DND-41 (cell line): ENCODE results near the gene HEG1.
A peak's percentile ranks its signal among the peaks of the same experiment; 100 is the strongest.

Experiments used
- ATAC-seq: fragments of 200-7000 bp; cut with Tn5 transposase; 3 replicates; pipeline ENCODE4 v1.9.1; 2021; ENCODE audit warnings: low read depth; ENCODE audit not compliant: insufficient read depth
- DNase-seq: peaks from one replicate; pipeline ENCODE4 v3.0.0-alpha.2; 2020
- H2AFZ ChIP-seq: 2 replicates; pipeline ENCODE4 v1.6.0; 2012; ENCODE audit warnings: low read depth, low read length
- H3K27ac ChIP-seq: 2 replicates; pipeline ENCODE4 v1.5.1; 2012; ENCODE audit warnings: low read length, inconsistent platforms
- H3K27me3 ChIP-seq: fragments of 200-600 bp; sonication (generic); 2 replicates; pipeline ENCODE4 v1.6.0; 2012; ENCODE audit warnings: low read length, mild to moderate bottlenecking, inconsistent platforms; ENCODE audit not compliant: insufficient read depth, poor library complexity
- H3K36me3 ChIP-seq: 2 replicates; pipeline ENCODE4 v1.5.1; 2012; ENCODE audit warnings: low read length, inconsistent platforms; ENCODE audit not compliant: insufficient read depth
- H3K4me1 ChIP-seq: 2 replicates; pipeline ENCODE4 v1.5.1; 2012; ENCODE audit warnings: mild to moderate bottlenecking, low read length; ENCODE audit not compliant: insufficient read depth
- H3K4me2 ChIP-seq: 2 replicates; pipeline ENCODE4 v1.6.0; 2012; ENCODE audit warnings: mild to moderate bottlenecking, moderate library complexity, low read length, inconsistent platforms; ENCODE audit not compliant: insufficient read depth
- H3K4me3 ChIP-seq, 2 experiments: fragments of 200-600 bp in 1 of 2; shearing (Covaris generic) in 1 of 2; 2 replicates each; pipeline ENCODE4 v1.5.1; 2012 to 2016; ENCODE audit warnings: inconsistent platforms in 2 of 2, low read length in 2 of 2, mild to moderate bottlenecking in 2 of 2, low read depth in 1 of 2, moderate library complexity in 1 of 2
- H3K79me2 ChIP-seq: 2 replicates; pipeline ENCODE4 v1.6.0; 2012; ENCODE audit warnings: low read length, inconsistent platforms; ENCODE audit not compliant: insufficient read depth
- H3K9ac ChIP-seq: 2 replicates; pipeline ENCODE4 v1.6.0; 2012; ENCODE audit warnings: low read depth, mild to moderate bottlenecking, inconsistent platforms, low read length, moderate library complexity
- H3K9me3 ChIP-seq: 2 replicates; pipeline ENCODE4 v1.5.1; 2012; ENCODE audit warnings: low read length, moderate library complexity, mild to moderate bottlenecking, inconsistent platforms; ENCODE audit not compliant: insufficient read depth, severe bottlenecking
- H4K20me1 ChIP-seq: 2 replicates; pipeline ENCODE4 v1.6.0; 2012; ENCODE audit warnings: low read length; ENCODE audit not compliant: insufficient read depth
- CTCF ChIP-seq: IDR thresholded peaks from 2 replicates; pipeline ENCODE4 v1.5.1; 2012; ENCODE audit warnings: borderline replicate concordance, low read length, moderate library complexity, mild to moderate bottlenecking; ENCODE audit not compliant: poor library complexity, severe bottlenecking; ENCODE audit errors: extremely low read depth
- EZH2 ChIP-seq: IDR thresholded peaks from 3 replicates; pipeline ENCODE4 v1.6.1; 2012; ENCODE audit warnings: borderline replicate concordance, low read depth, mild to moderate bottlenecking, moderate library complexity, low read length, inconsistent platforms; ENCODE audit not compliant: severe bottlenecking

Gene HEG1

DNA sequence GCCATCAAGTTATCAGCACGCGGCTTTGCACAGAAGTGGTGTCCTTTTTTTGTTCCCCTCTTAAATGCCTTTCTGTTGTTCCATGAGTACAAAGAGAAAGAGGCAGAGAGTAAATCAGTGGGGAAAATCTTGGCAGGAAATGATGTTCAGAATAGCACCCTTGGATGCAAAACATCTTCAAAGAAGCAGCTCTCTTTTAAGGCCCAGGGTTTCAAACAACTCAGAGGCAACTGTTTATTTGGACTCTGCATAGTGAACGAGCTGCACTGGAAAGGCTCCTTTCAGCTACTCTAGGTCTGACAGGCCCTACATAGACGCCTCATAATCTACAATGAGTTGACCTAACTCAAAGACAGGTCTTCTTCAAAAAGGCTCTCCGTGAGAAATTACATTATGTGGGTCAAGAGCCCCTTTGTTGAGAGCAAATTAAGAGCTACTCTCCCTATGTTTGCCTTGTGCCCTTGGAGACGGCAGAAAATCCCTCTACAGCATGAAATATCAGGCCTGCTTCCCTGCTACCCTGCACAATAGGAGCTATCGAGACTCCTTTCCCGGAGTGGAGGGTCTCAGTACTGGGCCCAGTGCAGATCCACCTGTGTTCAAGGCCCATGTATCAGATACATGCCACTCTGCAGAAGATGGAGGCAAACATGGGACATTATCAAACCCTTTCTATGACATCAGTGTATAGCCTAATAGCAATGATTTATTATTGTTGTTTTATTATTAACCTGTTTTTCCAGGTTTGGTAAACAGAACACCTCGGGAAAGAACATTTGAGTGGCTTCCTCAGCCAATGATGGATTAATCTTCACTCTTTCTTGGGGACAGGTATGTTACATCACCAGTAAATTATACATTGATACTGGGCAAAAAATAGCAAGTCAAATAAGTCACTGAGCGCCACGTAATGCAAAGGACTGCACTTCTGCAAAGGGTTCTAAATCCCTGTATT is 53.1 kb downstream of the HEG1 start:
- no peaks in the 10 kb centered on the region for H3K4me1 ChIP-seq
- no peaks in the 10 kb centered on the region for H3K9me3 ChIP-seq
- no peak overlapping the region for H3K9ac ChIP-seq
- H3K4me3 ChIP-seq, result no peak overlapping the region
- no peak for TF ChIP-seq EZH2
- no peaks in the 10 kb centered on the region for H4K20me1 ChIP-seq
- no peak overlapping the region for H3K27ac ChIP-seq
- H3K27me3 ChIP-seq, result no peaks in the 10 kb centered on the region
- peak; percentile 37; the same call in 1 of the 3 replicates for ATAC-seq
- no peak for DNase-seq
- no peak overlapping the region for H2AFZ ChIP-seq
- peaks cover 8% of the 10 kb centered on the region; the same call in 1 of the 2 replicates for H3K36me3 ChIP-seq
- no peak overlapping the region for H3K4me2 ChIP-seq
- no peaks in the 10 kb centered on the region for H3K79me2 ChIP-seq

GRCh38 chr3:125001557-125002413 is 54.0 kb downstream of the HEG1 start:
- DNase-seq, result no peak
- no peak overlapping the region for H3K4me2 ChIP-seq
- no peaks in the 10 kb centered on the region for H3K79me2 ChIP-seq
- no peak overlapping the region for H3K9ac ChIP-seq
- H3K9me3 ChIP-seq, result no peaks in the 10 kb centered on the region
- H3K4me1 ChIP-seq, result no peaks in the 10 kb centered on the region
- no peak overlapping the region for H3K27ac ChIP-seq
- H3K27me3 ChIP-seq, result no peaks in the 10 kb centered on the region
- no peak for TF ChIP-seq EZH2
- TF ChIP-seq CTCF, result no peak
- no peak overlapping the region for H3K4me3 ChIP-seq
- peaks cover 8% of the 10 kb centered on the region; the same call in 1 of the 2 replicates for H3K36me3 ChIP-seq
- no peak for ATAC-seq
- no peaks in the 10 kb centered on the region for H4K20me1 ChIP-seq
- H2AFZ ChIP-seq, result no peak overlapping the region

GRCh38 chr3:125000661-125001060 is 55.1 kb downstream of the HEG1 start:
- ATAC-seq, result no peak
- Histone ChIP-seq H3K27ac (no peak overlapping the region), H3K4me1 (no peaks in the 10 kb centered on the region), H3K9ac (no peak overlapping the region), H3K4me3 (no peak overlapping the region), H3K27me3 (no peaks in the 10 kb centered on the region), H3K9me3 (no peaks in the 10 kb centered on the region), H3K36me3 (peaks cover 8% of the 10 kb centered on the region; the same call in 1 of the 2 replicates), H2AFZ (no peak overlapping the region), H3K4me2 (no peak overlapping the region), H4K20me1 (no peaks in the 10 kb centered on the region), H3K79me2 (no peaks in the 10 kb centered on the region)
- no peak for DNase-seq
- no peak for TF ChIP-seq EZH2
- TF ChIP-seq CTCF, result no peak
